Endothelial cell of umbilical vein (primary cell): ENCODE data around the gene CHGA.

Experiments used
- CTCF ChIP-seq, 2 donors: IDR thresholded peaks; 1 replicate in 1 of 2; 2 replicates in 1 of 2; pipeline ENCODE4 v1.5.1; 2011; ENCODE audit warnings: low read length in 2 of 2, mild to moderate bottlenecking in 2 of 2, moderate library complexity in 2 of 2, control low read depth in 1 of 2, inconsistent platforms in 1 of 2, low read depth in 1 of 2; ENCODE audit not compliant: insufficient read depth in 1 of 2; ENCODE audit errors: extremely low read depth in 1 of 2
- EZH2 ChIP-seq: IDR thresholded peaks from 2 replicates; pipeline ENCODE4 v1.6.1; 2012; ENCODE audit warnings: borderline replicate concordance, low read depth, mild to moderate bottlenecking, moderate library complexity, low read length, inconsistent platforms; ENCODE audit not compliant: severe bottlenecking
- FOS ChIP-seq: IDR thresholded peaks from 2 replicates; pipeline ENCODE4 v1.6.1; 2011; ENCODE audit warnings: mild to moderate bottlenecking, low read length, moderate library complexity, borderline replicate concordance; ENCODE audit not compliant: insufficient read depth
- GATA2 ChIP-seq: IDR thresholded peaks from 2 replicates; pipeline ENCODE4 v1.7.0; 2011; ENCODE audit warnings: low read depth, mild to moderate bottlenecking, moderate library complexity, mixed read lengths, low read length; ENCODE audit not compliant: insufficient read length, insufficient read depth
- MAX ChIP-seq: IDR thresholded peaks from 2 replicates; pipeline ENCODE4 v1.6.1; 2011; ENCODE audit not compliant: insufficient read depth, insufficient read length
- MYC ChIP-seq: IDR thresholded peaks from one replicate; pipeline ENCODE4 v1.6.1; 2011; ENCODE audit warnings: mild to moderate bottlenecking, low read depth, low read length
- POLR2A ChIP-seq: IDR thresholded peaks from 2 replicates; pipeline ENCODE4 v1.6.1; 2012; ENCODE audit warnings: low read depth, mild to moderate bottlenecking, control low read depth, low read length
- POLR2AphosphoS5 ChIP-seq: IDR thresholded peaks from 2 replicates; pipeline ENCODE4 v1.6.1; 2012; ENCODE audit warnings: low read depth, mild to moderate bottlenecking, control low read depth, low read length, moderate library complexity; ENCODE audit not compliant: insufficient read depth

- no peak for TF ChIP-seq GATA2
- TF ChIP-seq CTCF (IDR thresholded peaks at IDR 0.05; ENCODE audit: extremely low read depth in 1 of 2, insufficient read depth in 1 of 2, low read depth in 1 of 2, low read length in 2 of 2) = no peak
- TF ChIP-seq POLR2A = no peak
- no peak for TF ChIP-seq POLR2AphosphoS5
- no peak for TF ChIP-seq EZH2
- no peak for TF ChIP-seq MAX
- TF ChIP-seq MYC = no peak
- TF ChIP-seq FOS = no peak
Measured at GRCh38 chr14:92949496-92950192, 26.7 kb downstream of the CHGA start.
